ENCODE data around the gene ATP1B4.

GRCh38 chrX:120321520-120322281, 40.2 kb upstream of the ATP1B4 start:
- TF ChIP-seq CTCF (IDR thresholded peaks at IDR 0.05), result no peak
- no peak for TF ChIP-seq POLR2A (IDR thresholded peaks at IDR 0.05)

All from testis (tissue), 2 donors.